CD4-positive, CD25-positive, alpha-beta regulatory T cell (primary cell): ENCODE results near the gene GLI3. TPM values are rescaled to one million over a fixed set of nuclear protein-coding genes. Genes with fewer than 3 reads are reported as not detected.

Experiments used
- ATAC-seq, 2 donors: fragments of 150-1000 bp; cut with Tn5 transposase; one replicate each; pipeline ENCODE4 v1.10.0; 2021; ENCODE audit warnings: low read depth in 2 of 2, moderate number of reproducible peaks in 2 of 2, moderate library complexity in 1 of 2
- DNase-seq, 3 donors: peaks; one replicate each; pipeline versions ENCODE4 v3.0.0 to v3.0.0-alpha.2; 2012 to 2022; ENCODE audit warnings: mixed read lengths in 1 of 3
- H3K27ac ChIP-seq: one replicate; pipeline ENCODE4 v1.7.0; 2013; ENCODE audit warnings: mild to moderate bottlenecking, low read length; ENCODE audit not compliant: insufficient read depth, poor library complexity, severe bottlenecking
- H3K27me3 ChIP-seq: one replicate; pipeline ENCODE4 v1.7.0; 2013; ENCODE audit warnings: low read length; ENCODE audit not compliant: control insufficient read depth, insufficient read depth
- H3K36me3 ChIP-seq: one replicate; pipeline ENCODE4 v1.7.0; 2013; ENCODE audit warnings: mild to moderate bottlenecking, low read length, moderate library complexity; ENCODE audit not compliant: control insufficient read depth, insufficient read depth
- H3K4me1 ChIP-seq: 2 replicates; pipeline ENCODE4 v1.7.0; 2013; ENCODE audit warnings: mild to moderate bottlenecking, low read length; ENCODE audit not compliant: insufficient read depth, control insufficient read depth, poor library complexity, severe bottlenecking
- H3K4me3 ChIP-seq: one replicate; pipeline ENCODE4 v1.7.0; 2013; ENCODE audit warnings: low read depth, mild to moderate bottlenecking, low read length, moderate library complexity
- H3K9me3 ChIP-seq, 2 experiments: 1 replicate in 1 of 2; 2 replicates in 1 of 2; pipeline ENCODE4 v1.7.0; 2013; ENCODE audit warnings: low read length in 2 of 2, mild to moderate bottlenecking in 1 of 2, moderate library complexity in 1 of 2; ENCODE audit not compliant: control insufficient read depth in 2 of 2
- H3K27ac Mint-ChIP-seq, 3 donors: one replicate each; pipeline ENCODE4 v1.8.0; 2020 to 2022; ENCODE audit warnings: mild to moderate bottlenecking in 3 of 3, mixed read lengths in 3 of 3, moderate library complexity in 2 of 3
- H3K27me3 Mint-ChIP-seq: one replicate; pipeline ENCODE4 v1.8.0; 2022; ENCODE audit warnings: mild to moderate bottlenecking, mixed read lengths
- H3K36me3 Mint-ChIP-seq: one replicate; pipeline ENCODE4 v1.8.0; 2020; ENCODE audit warnings: mixed read lengths
- H3K4me1 Mint-ChIP-seq, 4 donors: one replicate each; pipeline ENCODE4 v1.8.0; 2020 to 2022; ENCODE audit warnings: mixed read lengths in 4 of 4, mild to moderate bottlenecking in 1 of 4
- H3K4me3 Mint-ChIP-seq, 4 donors: one replicate each; pipeline ENCODE4 v1.8.0; 2020 to 2022; ENCODE audit warnings: mild to moderate bottlenecking in 4 of 4, mixed read lengths in 4 of 4, moderate library complexity in 3 of 4
- H3K9me3 Mint-ChIP-seq, 7 donors: one replicate each; pipeline ENCODE4 v1.8.0; 2020 to 2022; ENCODE audit warnings: mixed read lengths in 7 of 7, mild to moderate bottlenecking in 3 of 7, moderate library complexity in 2 of 7
- polyA plus RNA-seq, 4 donors: library from polyadenylated mRNA; unstranded; fragments of 300-500 nt; fragmentation: Illumina TruSeq; gene quantifications; one replicate each; pipeline ENCODE4 v1.2.3, GENCODE V29; 2021
- total RNA-seq: library from RNA; stranded (reverse); gene quantifications from one replicate; pipeline ENCODE4 v1.2.3, GENCODE V29; 2022

The GLI3 gene
- total and polyA plus RNA-seq, 5 donors from 2014 or later = not detected

DNA sequence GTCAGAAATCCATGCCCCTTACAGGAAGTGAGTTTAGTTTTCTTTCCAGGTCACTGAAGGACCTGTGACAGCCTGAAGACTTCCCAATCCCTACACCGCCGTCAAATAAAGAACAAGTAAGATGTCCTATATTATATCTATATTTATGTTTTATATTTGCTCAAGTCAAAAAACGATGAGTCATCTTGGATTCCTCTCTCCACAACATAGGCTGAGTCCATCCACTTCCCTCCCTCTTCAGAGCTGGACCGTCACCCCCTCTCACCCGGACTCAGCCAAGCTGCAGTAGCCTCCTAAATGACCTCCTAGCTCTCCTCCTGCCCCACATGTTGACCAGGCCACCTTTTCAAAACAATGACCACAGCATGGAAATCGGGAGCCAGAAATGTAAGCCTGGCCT, 53.5 kb downstream of the GLI3 start:
- DNase-seq (no peak), ATAC-seq (no peak)
- H3K4me3 ChIP-seq = no peak overlapping the region
- no peaks in the 10 kb centered on the region for H3K27me3 ChIP-seq
- no peaks in the 10 kb centered on the region for H3K9me3 ChIP-seq
- Mint-ChIP-seq H3K4me3 (no peak overlapping the region), H3K9me3 (peaks cover 0 to 1% (median 0%) of the 10 kb centered on the region in 7 donors), H3K36me3 (no peaks in the 10 kb centered on the region), H3K27ac (no peak overlapping the region), H3K4me1 (no peaks in the 10 kb centered on the region), H3K27me3 (no peaks in the 10 kb centered on the region)
- no peak overlapping the region for H3K27ac ChIP-seq
- no peaks in the 10 kb centered on the region for H3K36me3 ChIP-seq
- no peaks in the 10 kb centered on the region for H3K4me1 ChIP-seq

DNA sequence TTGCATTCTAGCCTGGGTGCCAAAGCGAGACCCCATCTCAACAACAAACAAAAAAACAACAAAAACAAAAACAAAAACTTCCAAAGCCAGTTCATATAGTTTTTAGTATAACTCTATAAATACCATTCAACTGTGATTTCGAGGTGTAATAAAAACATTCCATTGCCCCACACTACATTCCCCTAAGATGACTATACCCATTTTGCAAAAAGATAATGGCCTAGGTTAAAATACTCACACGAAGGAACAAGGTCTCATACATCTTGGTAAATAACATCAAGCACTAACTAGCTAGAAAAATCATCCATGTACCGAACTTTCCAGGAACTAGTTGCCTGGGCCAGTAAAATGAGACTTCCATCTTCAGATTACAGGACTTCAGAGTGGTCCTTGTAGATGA, 55.4 kb downstream of the GLI3 start:
- Mint-ChIP-seq H3K9me3 (peaks cover 0 to 3% (median 0%) of the 10 kb centered on the region in 7 donors), H3K4me1 (no peaks in the 10 kb centered on the region), H3K27me3 (no peaks in the 10 kb centered on the region), H3K27ac (no peak overlapping the region), H3K36me3 (no peaks in the 10 kb centered on the region), H3K4me3 (no peak overlapping the region)
- H3K4me1 ChIP-seq = no peaks in the 10 kb centered on the region
- ATAC-seq (no peak), DNase-seq (no peak)
- no peak overlapping the region for H3K4me3 ChIP-seq
- H3K9me3 ChIP-seq = no peaks in the 10 kb centered on the region
- no peaks in the 10 kb centered on the region for H3K27me3 ChIP-seq
- H3K27ac ChIP-seq = no peak overlapping the region
- H3K36me3 ChIP-seq = no peaks in the 10 kb centered on the region

DNA sequence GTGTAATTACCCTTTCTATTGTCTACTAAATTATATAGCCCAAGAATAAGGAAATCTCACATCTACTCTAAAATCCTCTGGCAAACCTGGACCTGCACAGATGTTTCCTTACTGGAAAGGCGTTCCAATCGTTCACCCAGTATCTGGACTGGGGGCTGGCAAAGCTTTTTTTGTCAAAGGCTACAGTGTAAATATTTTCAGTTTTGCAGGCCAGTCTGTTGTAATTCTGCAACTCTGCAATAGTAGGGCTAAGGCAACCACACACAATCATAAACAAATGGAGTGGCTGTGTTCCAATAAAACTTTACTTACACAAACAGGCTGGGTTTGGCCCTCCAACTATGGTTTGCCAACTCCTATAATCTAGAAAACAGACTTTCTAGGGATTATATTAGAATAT, 56.2 kb downstream of the GLI3 start:
- Mint-ChIP-seq H3K4me1 (no peaks in the 10 kb centered on the region), H3K9me3 (peaks cover 0 to 3% (median 0%) of the 10 kb centered on the region in 7 donors), H3K36me3 (no peaks in the 10 kb centered on the region), H3K27ac (no peak overlapping the region), H3K27me3 (no peaks in the 10 kb centered on the region), H3K4me3 (no peak overlapping the region)
- H3K36me3 ChIP-seq = no peaks in the 10 kb centered on the region
- no peaks in the 10 kb centered on the region for H3K9me3 ChIP-seq
- no peak overlapping the region for H3K4me3 ChIP-seq
- DNase-seq (no peak), ATAC-seq (no peak)
- no peaks in the 10 kb centered on the region for H3K27me3 ChIP-seq
- no peaks in the 10 kb centered on the region for H3K4me1 ChIP-seq
- no peak overlapping the region for H3K27ac ChIP-seq

DNA sequence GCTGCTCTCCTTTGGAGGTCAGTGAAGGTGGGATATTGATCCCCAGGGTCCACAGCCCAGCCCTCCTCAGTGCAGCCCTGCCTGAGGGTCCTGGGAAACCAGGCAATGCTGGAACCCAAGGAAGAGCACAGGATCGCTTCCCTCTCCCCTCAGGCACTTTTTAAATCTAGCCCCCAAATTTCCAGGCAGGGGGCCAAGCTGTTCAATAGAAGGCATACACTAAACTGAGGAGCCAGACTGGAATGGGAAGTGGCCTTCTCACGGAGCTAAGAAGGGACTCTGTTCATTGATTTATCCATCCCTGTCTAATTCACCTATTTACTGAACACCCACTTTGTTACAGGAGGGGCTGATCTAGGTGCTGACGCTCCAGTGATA, 60.3 kb downstream of the GLI3 start:
- H3K4me1 ChIP-seq = no peaks in the 10 kb centered on the region
- no peak overlapping the region for H3K4me3 ChIP-seq
- H3K4me3 Mint-ChIP-seq = no peak overlapping the region
- H3K27me3 ChIP-seq = no peaks in the 10 kb centered on the region
- no peaks in the 10 kb centered on the region for H3K36me3 Mint-ChIP-seq
- peaks cover 0 to 3% (median 0%) of the 10 kb centered on the region in 7 donors for H3K9me3 Mint-ChIP-seq
- ATAC-seq (no peak), DNase-seq (no peak)
- H3K27me3 Mint-ChIP-seq = no peaks in the 10 kb centered on the region
- no peaks in the 10 kb centered on the region for H3K9me3 ChIP-seq
- H3K27ac Mint-ChIP-seq = no peak overlapping the region
- H3K36me3 ChIP-seq = no peaks in the 10 kb centered on the region
- H3K27ac ChIP-seq = no peak overlapping the region
- H3K4me1 Mint-ChIP-seq = no peaks in the 10 kb centered on the region

DNA sequence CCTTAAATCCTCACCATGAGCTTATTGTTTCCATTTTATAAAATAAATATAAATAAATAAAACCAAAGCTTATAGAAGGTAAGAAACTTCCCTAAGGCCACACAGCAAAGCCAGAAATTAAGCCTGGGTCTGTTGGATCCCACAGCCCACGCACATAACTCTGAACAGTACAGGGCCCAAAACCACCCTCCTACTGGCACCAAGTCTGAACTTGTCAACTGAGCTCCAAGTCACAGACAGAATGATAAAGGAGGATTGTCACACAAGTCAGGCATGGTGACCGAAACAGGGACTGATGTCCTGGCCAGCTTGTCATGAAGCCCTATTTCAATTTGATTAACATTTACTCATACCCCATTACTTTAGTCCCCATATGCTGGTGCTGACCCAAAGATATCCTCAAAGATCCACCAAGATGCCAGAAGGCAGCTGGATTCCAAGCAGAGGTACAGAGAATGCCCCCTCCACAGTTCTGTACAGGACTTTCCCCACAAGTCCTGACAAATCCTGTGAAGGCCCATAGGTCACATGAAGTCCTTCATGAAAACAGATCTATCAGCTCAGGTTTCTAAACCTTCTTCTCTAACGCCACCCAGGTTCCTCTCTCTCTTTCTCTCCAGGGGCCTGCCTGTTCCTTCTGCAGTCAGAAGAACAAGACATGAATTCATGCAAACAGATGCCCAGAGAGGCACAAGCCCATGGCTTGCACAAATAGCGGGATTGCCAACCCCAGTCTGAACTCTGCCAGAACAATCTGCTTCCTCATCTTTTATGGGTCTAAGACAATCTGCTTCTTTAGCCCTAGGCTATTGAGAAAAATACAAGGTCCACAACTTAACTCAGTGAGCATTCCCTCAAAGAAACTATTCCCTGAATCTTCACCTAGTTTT, 60.9 kb downstream of the GLI3 start:
- Histone ChIP-seq H3K36me3 (no peaks in the 10 kb centered on the region), H3K27me3 (no peaks in the 10 kb centered on the region), H3K9me3 (no peaks in the 10 kb centered on the region), H3K27ac (no peak overlapping the region), H3K4me1 (no peaks in the 10 kb centered on the region), H3K4me3 (no peak overlapping the region)
- Mint-ChIP-seq H3K36me3 (no peaks in the 10 kb centered on the region), H3K27me3 (no peaks in the 10 kb centered on the region), H3K4me1 (no peaks in the 10 kb centered on the region), H3K9me3 (peaks cover 0 to 3% (median 0%) of the 10 kb centered on the region in 7 donors), H3K27ac (no peak overlapping the region), H3K4me3 (peak overlapping the region in 1 of 4 donors; percentile 80)
- DNase-seq = no peak
- ATAC-seq = no peak

DNA sequence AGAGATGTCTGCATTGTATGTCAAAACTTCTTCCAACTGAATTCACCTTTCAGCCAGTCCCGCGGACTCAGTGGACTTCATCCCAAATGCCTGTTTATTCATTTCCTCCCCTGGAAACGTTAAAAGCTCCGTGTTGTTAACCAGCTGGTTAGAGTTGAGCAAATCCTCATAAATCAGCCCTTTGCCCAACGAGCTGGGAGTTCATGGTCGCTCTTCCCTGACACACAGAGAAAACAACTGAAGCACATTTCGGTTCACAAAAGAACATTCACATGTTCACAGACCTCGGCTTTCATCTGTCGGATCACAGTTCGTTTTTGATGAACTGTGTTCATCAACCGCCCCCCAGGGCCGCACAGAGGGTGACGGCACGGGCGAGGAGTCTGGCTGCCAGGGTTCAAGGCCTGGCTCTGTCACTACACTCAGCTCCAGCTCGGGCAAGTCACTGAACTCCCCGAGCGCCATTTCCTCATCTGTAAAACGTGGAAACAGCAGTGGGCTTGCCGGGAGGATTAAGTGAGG, 62.6 kb downstream of the GLI3 start:
- Mint-ChIP-seq H3K27ac (no peak overlapping the region), H3K27me3 (no peaks in the 10 kb centered on the region), H3K4me3 (no peak overlapping the region), H3K9me3 (peaks cover 0 to 3% (median 0%) of the 10 kb centered on the region in 7 donors), H3K4me1 (no peaks in the 10 kb centered on the region), H3K36me3 (no peaks in the 10 kb centered on the region)
- Histone ChIP-seq H3K4me3 (no peak overlapping the region), H3K27ac (no peak overlapping the region), H3K9me3 (no peaks in the 10 kb centered on the region), H3K27me3 (no peaks in the 10 kb centered on the region), H3K36me3 (no peaks in the 10 kb centered on the region), H3K4me1 (no peaks in the 10 kb centered on the region)
- DNase-seq (no peak), ATAC-seq (no peak)

DNA sequence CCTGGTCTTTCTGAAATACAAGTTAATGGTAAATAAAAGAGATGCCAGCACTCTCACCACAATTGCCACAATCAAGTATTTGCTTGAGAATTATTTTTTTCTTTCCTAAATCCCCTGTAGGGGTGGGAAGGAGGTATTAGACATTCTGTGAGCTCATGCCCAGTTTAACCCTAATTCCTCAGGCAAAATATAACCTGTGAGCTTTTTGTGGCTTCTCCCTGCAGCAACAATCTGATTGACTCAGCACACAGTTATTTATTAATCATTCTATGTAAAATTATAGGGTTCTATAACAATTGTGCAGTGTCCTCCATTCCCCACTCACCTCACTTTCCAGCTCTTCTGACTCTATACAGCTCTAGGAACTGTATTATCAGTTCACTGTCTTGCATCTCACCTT, 66.3 kb downstream of the GLI3 start:
- Mint-ChIP-seq H3K36me3 (no peaks in the 10 kb centered on the region), H3K27me3 (no peaks in the 10 kb centered on the region), H3K4me3 (no peak overlapping the region), H3K9me3 (peaks cover 0 to 5% (median 0%) of the 10 kb centered on the region in 7 donors), H3K27ac (no peak overlapping the region), H3K4me1 (no peaks in the 10 kb centered on the region)
- Histone ChIP-seq H3K36me3 (no peaks in the 10 kb centered on the region), H3K4me1 (no peaks in the 10 kb centered on the region), H3K4me3 (no peak overlapping the region), H3K27ac (no peak overlapping the region), H3K9me3 (no peaks in the 10 kb centered on the region), H3K27me3 (no peaks in the 10 kb centered on the region)
- no peak for DNase-seq
- no peak for ATAC-seq

DNA sequence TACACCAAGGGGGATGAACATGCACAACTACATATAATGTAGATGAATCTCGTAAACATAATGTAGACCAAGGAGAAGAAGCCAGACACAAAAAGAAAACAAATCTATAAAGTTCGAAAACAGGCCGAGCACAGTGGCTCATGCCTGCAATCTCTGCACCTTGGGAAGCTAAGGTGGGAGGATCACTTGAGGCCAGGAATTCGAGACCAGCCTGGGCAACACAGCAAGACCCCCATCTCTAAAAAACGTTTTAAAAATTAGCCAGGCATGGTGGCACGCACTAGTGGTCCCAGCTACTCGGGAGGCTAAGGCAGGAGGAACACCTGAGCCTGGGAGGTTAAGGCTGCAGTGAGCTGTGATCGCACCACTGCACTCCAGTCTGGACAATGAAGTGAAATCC, 68.5 kb downstream of the GLI3 start:
- Histone ChIP-seq H3K9me3 (no peaks in the 10 kb centered on the region), H3K36me3 (no peaks in the 10 kb centered on the region), H3K27me3 (no peaks in the 10 kb centered on the region), H3K4me3 (no peak overlapping the region), H3K27ac (no peak overlapping the region), H3K4me1 (no peaks in the 10 kb centered on the region)
- Mint-ChIP-seq H3K36me3 (no peaks in the 10 kb centered on the region), H3K4me1 (no peaks in the 10 kb centered on the region), H3K9me3 (peaks cover 0 to 5% (median 0%) of the 10 kb centered on the region in 7 donors), H3K4me3 (no peak overlapping the region), H3K27me3 (no peaks in the 10 kb centered on the region), H3K27ac (no peak overlapping the region)
- DNase-seq (no peak), ATAC-seq (no peak)
